HG03097 (cell line): ENCODE data around the gene TMEM132C.

Source experiments
- ATAC-seq: cut with Tn5 transposase; IDR thresholded peaks from one replicate; pipeline ENCODE4 v1.9.1; 2021; ENCODE audit not compliant: unreplicated experiment, low FRiP score

Gene TMEM132C

DNA sequence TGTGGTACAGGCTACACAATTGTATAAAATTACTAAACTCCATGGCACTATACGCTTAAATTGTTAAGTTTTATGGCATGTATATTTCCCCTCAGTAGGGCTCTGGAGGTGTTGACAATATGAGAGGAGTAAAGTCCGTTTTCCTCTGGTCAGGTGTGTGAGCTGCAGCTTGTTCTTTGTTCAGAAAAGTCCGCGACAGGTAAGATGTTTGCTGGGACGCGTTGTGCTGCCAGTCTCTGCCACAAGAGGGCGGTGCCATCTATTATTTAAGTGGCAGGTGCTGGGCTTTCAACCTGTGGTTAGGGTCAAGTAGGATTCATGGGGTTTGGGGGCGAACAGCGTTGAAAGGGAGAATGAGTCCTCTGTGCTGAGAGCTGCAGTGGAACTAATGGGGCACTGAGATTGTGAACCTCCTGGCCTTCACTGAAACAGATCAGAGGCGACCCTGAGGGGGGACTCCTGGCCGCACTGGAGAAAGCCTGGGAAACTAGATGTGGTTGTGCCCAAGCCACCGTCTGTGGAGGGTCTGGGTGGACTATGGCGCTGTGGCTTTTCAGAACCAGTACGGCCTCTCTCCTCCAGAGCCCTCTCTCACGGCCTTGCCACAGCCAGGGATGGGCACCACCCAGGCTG, 377.8 kb downstream of the TMEM132C start:
- no peak for ATAC-seq

DNA sequence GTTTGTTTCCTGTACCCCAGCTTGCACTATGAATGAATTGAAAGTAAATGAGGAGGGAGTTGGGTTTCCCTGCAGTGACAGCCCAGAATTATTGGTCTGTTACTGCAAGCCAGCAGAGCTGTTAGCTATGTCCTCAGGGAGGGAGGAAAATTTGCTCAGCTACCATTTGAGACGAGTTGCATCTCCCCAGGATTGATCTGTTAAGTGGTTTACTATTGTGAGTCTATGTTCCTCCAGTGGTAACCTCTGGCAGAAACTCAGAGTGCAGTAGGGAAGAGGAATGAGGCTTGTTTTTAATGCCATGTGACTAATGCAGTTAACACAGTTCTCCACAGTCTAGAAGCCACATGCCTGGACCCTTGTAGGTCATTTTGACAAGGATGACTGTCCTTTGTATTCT, 382.9 kb downstream of the TMEM132C start:
- no peak for ATAC-seq

DNA sequence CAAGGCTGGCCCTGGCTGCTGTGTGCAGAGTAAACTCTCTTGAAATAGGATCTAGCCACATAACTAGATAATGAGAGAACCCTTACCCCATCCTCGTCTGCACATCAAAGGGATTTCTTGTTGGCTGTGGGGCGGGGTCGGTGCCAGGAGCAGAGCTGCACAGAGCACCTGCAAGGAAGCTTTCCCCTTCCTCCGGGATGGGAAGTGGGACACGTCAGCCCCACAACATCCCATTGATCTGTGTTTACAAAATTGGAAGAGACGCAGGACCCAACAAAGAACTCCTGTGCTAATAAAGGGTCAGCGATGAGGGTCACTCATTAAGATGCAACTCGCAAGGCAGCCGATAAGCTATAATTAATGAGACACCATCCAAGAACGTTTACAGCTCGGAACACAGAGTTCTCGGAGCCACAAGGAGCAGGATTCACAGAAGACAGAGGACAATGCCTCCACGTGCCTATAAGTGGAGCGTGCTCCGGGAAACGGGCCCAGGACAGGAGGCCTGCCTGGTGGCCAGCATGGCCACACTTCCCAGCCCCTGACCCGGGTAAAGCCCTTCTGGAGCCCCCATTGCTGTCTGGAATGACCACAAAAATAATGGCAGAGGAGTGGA, 385.3 kb downstream of the TMEM132C start:
- no peak for ATAC-seq

DNA sequence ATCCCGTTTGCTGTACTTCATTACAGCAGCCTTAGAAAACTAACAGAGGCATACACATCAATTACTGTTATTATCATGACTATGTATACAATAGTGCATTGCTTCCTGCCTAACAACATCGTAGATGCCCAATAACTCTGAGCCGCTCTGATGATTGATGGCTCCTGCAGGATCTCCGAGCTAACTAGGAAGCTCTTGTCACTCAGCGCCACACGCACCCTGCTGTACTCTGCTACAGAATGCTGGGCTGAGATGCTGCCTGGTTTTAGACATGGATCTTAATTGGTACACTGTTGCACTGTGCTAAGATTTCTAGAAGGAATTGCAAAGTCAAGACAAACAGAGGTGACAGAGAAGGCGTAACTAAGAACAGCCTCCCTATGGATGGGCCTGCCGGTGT, 387.5 kb downstream of the TMEM132C start:
- ATAC-seq = no peak

DNA sequence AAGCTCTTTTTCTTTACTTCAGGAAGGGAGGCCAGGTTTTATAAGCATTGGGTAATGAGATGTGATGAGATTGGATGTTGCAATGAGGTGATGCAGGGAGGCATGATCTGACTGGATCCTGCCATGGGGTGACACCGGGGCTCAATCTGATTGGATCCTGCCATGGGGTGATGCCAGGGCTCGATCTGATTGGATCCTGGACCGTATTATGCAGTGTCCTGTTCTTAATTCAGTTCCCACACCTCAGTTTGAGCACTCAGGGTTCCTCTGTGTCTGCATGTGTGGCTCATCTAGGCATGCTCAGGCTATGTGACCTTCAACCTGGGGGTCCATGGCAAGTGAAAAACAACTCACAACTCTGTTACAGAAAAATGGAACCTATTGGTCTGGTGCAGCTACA, 390.4 kb downstream of the TMEM132C start:
- no peak for ATAC-seq

DNA sequence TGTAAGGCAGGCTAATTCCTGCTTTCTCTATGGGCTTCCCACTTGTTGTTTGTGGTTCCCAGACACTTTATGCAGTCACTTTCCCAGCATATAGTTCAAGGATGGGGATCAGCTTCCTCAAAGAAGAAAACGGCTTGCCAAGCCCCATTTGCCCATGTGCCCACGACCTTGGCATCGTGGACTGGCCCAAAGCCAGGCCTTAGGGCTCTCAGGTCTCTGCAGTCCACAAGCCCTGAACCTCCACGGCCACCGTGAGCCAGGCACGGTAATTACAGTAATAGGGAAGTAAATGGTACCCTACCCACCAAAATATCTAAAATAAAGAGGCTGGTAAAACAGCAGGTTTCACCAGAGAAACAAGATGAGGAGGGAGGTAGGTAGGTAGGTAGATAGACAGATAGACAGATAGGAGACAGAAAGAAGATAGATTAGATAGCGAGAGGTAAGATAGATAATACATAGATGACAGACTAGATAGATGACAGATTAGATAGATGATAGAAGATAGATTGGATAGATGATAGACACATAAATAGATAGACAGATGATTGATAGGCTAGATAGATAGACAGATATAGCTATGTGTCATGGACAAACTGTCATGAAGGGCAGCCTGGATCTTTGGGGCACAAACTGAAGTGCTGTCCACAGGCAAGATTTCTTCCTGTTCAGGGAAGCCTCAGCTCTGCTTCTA, 393.7 kb downstream of the TMEM132C start:
- ATAC-seq = no peak

DNA sequence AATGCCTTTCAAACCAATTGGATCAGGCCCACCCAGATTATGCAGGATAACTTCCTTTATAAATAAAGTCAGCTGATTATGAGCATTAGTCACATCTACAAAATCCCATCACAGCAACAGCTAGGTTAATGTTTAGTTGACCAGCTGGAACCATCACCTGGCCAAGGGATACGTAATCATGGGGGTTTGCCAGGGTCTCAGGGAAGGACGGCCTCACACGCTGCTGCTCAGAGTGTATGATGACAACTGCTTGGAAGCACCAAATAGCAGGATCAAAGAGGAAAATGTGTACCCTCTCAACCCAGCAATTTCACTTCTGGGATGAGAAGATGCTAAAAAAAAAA, 394.2 kb downstream of the TMEM132C start:
- no peak for ATAC-seq

DNA sequence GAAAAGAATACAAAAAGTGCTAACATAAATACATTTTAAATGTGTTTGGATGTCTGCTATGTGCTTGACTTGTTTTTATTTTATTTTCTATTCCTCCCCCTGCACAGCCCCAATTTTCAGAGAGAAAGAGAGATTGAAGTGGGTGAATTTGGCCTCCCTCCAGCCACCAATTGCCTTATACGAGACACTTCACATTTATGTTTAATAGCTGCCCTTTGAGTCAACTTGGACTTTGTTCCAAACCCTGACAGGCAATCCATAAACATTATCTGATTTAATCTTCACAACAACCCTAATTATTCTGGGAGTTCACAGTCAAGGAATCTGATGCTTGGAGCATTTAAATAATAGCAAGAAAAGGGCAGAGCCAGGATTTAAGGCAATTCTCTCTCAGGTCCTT, 395.1 kb downstream of the TMEM132C start:
- no peak for ATAC-seq

DNA sequence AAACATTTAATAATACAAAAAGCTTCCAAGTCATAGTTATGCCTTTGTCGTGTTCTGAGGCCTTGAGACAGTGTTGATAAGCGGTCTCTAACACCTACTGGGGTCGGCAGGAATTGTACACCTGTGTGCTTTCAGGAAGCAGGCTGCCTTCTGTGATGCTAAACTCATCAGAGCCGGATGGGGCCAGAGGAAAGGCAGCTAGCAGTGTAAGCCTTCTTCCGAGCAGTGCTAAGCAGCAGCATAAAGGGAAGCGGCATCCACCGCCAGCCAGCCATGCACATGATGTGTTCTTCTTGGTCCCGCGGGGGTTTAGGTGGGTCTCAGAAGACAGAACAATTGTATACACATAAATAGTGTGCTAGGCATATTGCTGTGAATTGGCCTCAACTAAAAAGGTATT, 397.5 kb downstream of the TMEM132C start:
- no peak for ATAC-seq

DNA sequence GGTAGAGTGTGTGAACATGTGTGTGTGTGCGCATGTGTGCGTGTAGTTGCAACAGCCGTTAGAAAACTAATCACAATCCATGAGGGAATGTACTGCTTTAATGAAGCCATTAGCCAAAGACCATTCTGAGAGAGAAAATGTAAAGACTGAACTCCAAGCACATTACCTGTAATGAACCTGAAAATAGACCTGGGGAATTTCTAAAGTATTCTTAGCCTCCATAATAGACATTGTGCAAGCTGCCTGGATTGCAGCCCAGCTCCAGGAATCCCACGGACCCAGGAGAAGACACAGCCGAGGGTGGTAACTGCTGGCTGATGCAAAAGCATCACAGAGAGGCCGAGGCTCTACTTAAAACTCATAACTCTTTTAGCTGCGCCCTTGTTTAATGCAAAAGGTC, 400.2 kb downstream of the TMEM132C start:
- no peak for ATAC-seq

DNA sequence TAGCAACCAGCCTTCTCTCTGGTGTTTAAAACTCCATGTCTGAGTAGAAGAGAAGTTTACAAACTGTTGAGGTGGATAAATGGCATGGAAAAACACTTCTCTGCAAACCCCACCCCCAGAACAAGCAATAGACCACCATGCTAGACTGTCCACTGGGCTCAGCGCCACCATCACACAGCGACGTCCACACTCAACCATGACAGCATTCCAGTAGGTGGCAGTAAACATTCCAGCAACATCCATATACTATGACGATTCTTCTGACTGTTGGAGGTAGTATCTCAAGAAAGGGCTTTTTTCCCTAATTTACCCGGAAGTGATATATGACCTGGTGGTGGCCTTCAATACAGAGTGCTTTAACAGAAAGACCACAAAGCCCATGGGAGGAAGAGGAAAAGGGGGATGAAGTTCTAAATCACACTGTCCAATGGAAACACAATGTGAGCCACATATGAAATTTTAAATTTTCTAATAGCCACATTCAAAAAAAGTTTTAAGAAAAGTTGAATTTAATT, 404.6 kb downstream of the TMEM132C start:
- no peak for ATAC-seq

DNA sequence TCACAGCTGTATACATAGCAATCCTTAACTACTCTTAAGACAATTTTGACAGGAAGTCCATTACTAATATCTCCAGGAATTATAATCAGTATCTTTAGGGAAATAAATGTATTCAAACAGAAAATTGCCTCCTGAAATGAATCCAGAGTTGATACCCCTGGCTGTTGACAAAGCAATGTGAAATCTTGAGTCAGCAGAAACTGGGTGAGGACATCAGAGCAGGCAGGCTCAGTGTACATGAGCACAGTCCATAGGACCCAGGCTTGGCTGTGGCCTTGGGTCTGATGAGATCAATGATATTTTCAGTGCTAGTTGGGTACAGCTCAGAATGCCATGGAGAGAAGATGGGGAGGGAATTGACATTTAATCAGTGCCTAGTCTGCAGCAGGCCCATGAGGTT, 405.5 kb downstream of the TMEM132C start:
- ATAC-seq = no peak

DNA sequence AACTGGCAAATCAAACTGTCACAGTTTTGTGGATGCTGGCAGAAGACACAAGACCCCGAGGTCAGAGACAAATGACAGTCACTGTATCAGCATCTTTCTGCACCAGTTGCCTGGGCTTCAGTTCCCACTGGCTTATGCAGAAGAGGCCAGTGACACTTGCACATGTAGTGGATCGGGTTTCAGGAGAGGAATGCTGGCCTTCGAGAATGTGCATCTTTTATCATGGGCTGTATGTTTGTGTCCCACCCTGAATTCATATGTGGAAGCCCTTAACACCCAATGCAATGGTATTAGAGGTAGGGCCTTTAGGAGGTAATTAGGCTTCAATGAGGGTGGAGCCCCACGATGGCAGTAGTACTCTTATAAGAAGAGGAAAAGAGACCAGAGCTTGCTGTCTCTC, 405.9 kb downstream of the TMEM132C start:
- no peak for ATAC-seq

DNA sequence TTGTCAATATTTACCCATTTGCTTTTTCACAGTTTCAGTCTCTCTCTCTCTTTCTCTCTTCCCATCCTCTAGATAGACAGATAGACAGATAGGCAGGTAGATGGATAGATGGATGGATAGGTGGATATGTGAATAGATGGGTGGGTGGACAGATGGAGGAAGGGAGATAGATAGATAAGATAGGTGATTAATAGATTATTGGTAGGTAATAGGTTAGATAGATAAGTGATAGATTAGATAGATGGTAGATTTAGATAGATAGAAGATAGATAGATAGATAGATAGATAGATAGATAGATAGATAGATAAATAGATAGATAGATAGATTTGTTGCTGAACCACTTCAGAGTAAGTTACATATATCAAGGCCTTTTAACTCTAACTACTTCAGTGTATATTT, 408.6 kb downstream of the TMEM132C start:
- ATAC-seq = no peak

DNA sequence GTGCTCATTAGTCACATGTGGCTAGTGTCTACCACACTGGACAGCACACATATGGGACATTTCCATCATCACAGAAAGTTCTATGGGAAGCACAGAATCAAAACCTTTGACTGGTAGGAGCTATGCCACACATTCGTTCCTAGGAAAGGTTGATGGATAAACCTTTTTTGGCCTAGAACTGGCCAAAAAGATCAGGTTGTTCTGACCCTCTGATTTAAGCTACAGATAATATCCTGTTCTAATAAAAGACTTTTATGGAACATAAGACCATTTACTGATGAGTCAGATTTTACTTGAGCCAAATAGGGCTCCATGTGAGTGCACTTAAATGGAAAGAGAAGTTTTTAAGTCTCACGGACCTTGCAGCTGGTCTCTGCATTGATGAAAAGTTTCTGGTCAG, 413.6 kb downstream of the TMEM132C start:
- ATAC-seq = no peak

DNA sequence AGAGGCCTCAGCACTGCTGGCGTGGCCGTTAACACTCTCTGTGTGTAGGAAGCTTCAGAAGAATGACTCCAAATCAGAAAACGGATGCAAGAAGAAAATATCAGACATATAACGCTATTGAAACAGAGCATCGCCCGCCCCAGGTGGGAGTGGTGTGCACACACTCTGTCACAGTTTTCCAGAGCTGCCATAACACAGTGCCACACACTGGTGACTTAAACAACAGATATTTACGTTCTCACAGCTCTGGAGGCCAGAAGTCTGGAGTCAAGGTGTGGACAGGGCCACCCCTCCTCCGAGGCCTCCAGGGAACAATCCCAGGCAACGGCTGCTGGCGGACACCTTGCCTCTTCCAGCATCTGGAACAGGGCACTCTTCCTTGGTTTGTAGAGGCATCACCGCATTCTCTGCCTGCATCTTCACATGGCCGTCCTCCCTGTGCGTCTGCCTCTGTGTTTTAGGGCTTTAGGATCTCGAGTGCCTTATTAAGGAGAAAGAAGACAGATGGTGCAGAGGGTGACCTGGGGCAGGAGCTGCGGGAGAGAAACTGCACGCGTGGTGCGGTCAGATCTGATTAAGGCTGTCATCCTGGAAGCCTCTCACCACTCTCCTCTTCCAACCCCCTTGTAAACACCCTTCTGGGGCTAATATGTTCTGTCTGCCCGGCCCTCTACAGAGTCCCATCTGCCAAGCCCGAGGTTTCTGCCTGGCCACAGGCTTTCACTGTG, 415.7 kb downstream of the TMEM132C start:
- ATAC-seq = no peak

DNA sequence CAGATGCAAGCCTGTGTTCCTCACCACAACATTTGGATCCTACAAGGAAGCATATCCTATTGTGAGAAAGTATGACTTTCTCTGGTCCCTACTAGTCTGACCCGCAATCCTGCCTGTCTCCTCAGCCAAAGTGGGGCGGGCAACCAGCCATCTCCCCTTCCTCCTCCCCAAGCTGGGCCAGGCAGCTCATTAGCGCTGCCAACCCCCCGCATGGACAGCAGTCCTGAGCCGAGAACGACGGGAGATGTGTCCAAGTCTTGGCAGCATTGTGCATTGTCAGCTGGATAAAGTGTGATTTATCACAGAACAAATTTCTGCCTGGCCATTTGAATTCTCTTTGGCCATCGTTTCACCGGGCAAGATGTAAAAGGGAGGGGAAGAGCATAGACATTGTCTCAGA, 417.4 kb downstream of the TMEM132C start:
- ATAC-seq = no peak

DNA sequence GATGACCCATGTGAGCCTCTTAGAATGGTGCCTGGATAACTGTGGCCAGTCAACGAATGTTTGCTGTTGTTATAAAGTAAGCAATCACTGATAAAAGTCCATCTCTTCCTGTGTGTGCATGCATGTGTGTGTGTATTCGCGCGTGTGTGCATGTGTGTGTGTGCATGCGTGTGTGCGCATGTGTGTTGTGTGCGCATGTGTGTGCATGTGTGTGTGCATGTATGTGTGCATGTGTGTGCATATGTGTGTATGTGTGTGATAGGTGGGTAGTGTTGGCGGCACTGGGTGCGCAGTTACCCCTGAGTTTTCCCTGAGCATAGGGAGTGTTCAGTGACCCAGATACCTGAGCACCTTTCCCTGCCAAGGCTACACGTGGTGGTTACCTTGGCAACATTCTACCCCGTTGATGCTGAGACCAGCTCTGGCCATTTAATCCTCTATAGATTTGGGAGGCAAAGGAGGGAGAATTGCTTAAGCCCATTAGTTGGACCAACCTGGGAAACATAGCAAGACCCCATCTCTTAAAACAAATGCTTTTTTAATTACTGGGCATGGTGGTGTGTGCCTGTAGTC, 419.0 kb downstream of the TMEM132C start:
- no peak for ATAC-seq

DNA sequence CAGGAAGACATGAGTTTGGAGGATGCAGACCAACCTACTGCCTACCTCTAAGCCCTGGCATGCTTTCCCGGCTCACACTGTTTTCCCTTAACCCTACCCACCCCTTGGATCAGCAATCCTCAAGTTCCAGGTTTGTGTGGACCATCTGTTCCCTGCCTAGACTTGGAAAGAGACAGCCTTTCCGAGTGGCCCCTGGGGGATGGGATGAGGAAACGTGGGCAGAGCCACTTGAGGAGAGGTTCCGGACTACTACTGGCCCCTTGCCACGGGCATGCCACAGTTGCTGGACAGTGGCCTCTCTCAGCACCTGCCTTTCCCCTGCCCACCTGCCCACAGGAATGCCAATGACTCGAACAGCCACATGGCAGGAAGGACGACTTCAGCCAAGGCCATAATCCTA, 420.9 kb downstream of the TMEM132C start:
- no peak for ATAC-seq

DNA sequence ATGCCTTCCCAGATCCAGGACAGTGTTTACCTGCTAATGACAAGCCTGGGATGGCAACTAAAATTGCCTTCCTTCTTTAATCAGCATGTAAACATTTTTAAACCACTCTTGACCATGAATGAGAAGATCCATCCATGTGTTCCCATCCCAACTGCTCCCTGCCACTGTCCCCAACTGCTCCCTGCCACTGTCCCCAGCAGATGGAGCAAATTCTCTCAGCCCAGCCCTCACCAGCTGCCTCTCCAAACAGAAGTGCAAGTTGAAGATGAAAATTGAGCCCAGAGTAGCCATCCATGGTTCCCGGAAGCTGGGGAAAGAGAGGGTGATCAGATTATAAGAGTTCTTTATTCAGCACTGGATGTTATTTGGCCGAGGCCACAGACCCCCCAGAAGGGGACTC, 423.7 kb downstream of the TMEM132C start:
- ATAC-seq = no peak

DNA sequence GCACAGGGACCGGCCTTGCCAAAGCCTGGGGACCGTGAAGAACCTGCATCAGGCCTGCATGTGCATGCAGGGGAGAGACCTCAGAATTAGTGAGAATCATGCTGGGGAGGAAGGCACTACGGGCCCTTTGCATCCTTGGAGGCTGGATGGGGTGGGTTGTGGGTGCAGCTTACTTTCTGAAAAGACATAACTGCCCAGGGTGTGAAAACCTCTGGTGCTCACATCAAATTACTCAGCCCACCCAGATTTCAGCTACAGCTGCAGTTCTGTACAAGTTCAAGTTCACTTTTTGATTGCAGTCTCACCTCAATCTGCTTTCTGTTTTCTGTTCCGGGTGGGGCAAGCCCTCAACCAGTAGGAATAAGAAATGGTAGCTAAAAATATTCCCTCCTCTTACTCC, 426.1 kb downstream of the TMEM132C start:
- no peak for ATAC-seq
